Gastrocnemius medialis (tissue), 4 donors: ENCODE data around the gene MRPL10. TPM values are rescaled to one million over a fixed set of nuclear protein-coding genes. Genes with fewer than 3 reads are reported as not detected.

Experiments
- ATAC-seq, 2 donors: fragments of 150-250 bp; one replicate each; pipeline ENCODE4 v1.9.1; 2016
- DNase-seq, 2 donors: peaks; one replicate each; pipeline ENCODE4 v3.0.0-alpha.2; 2019
- H3K27ac ChIP-seq, 4 donors: fragments of 200-600 bp; sonication (generic); 1 replicate in 1 of 4; 2 replicates in 3 of 4; pipeline ENCODE4 v1.5.1; 2016 to 2018; ENCODE audit warnings: mild to moderate bottlenecking in 2 of 4, moderate library complexity in 1 of 4
- H3K27me3 ChIP-seq, 3 donors: fragments of 200-600 bp; sonication (generic) in 2 of 3; 1 replicate in 1 of 3; 2 replicates in 2 of 3; pipeline versions ENCODE4 v1.5.1 to v1.6.0; 2016 to 2019; ENCODE audit warnings: mild to moderate bottlenecking in 1 of 3, moderate library complexity in 1 of 3
- H3K36me3 ChIP-seq, 2 donors: fragments of 200-600 bp; sonication (generic) in 1 of 2; one replicate each; pipeline ENCODE4 v1.5.1; 2017 to 2018
- H3K4me1 ChIP-seq, 2 donors: fragments of 200-600 bp; sonication (generic) in 1 of 2; one replicate each; pipeline ENCODE4 v1.5.1; 2016 to 2017; ENCODE audit warnings: mild to moderate bottlenecking in 2 of 2
- H3K4me3 ChIP-seq, 4 donors: fragments of 200-600 bp; sonication (generic) in 3 of 4; 1 replicate in 1 of 4; 2 replicates in 3 of 4; pipeline ENCODE4 v1.5.1; 2016 to 2019; ENCODE audit warnings: mild to moderate bottlenecking in 2 of 4
- H3K9me3 ChIP-seq, 3 donors: fragments of 200-600 bp; sonication (generic) in 2 of 3; 1 replicate in 1 of 3; 2 replicates in 2 of 3; pipeline ENCODE4 v1.5.1; 2016 to 2019
- CTCF ChIP-seq, 5 experiments: fragments of 450-650 bp in 3 of 5; fragments of 200-600 bp in 2 of 5; sonication (generic) in 2 of 5; IDR thresholded peaks in 4 of 5; conservative IDR thresholded peaks in 1 of 5; 1 replicate in 4 of 5; 2 replicates in 1 of 5; pipeline ENCODE4 v1.5.1; 2016 to 2019; ENCODE audit warnings: antibody characterized with exemption in 5 of 5, mild to moderate bottlenecking in 3 of 5, moderate library complexity in 3 of 5
- POLR2A ChIP-seq, 2 donors: fragments of 450-650 bp; IDR thresholded peaks; one replicate each; pipeline ENCODE4 v1.6.1; 2017; ENCODE audit warnings: antibody characterized with exemption in 2 of 2, mild to moderate bottlenecking in 2 of 2, moderate library complexity in 2 of 2
- in situ Hi-C, 4 donors: fragments of 200-750 bp; cut with MboI; loops; one replicate each; pipeline versions ENCODE4 v1.15.0 to v1.8.0; 2017; ENCODE audit warnings: low sequenced_read_pairs in 4 of 4
- intact Hi-C: fragments of 100-400 bp; cut with DNase I; formaldehyde crosslinking; loops from one replicate; pipeline ENCODE4 v1.15.1; 2023; ENCODE audit warnings: low total_unique reads
- total RNA-seq, 4 donors: library from RNA; depleted of rRNA; stranded (reverse); fragments of >200 nt; gene quantifications; one replicate each; pipeline versions ENCODE4 v1.1.0 to v1.2.3, GENCODE V29; 2016

Gene MRPL10
- total RNA-seq, 4 donors from 2014 or later, result 38.6 to 76.5 (median 49.6) TPM

- H3K27ac ChIP-seq, result no peak overlapping the region
- H3K36me3 ChIP-seq, result no peaks in the 10 kb centered on the region
- DNase-seq (no peak), ATAC-seq (no peak)
- no peak overlapping the region for H3K4me3 ChIP-seq
- no peaks in the 10 kb centered on the region for H3K9me3 ChIP-seq
- H3K27me3 ChIP-seq, result peaks cover 18 to 30% (median 22%) of the 10 kb centered on the region in 3 donors
- TF ChIP-seq POLR2A (IDR thresholded peaks at IDR 0.05), result no peak
- TF ChIP-seq CTCF (IDR thresholded peaks at IDR 0.05 in 4 of 5, conservative IDR thresholded peaks at IDR 0.05 in 1 of 5), result no peak
- in situ Hi-C loops (no loop called here), intact Hi-C loops (no loop called here)
- H3K4me1 ChIP-seq, result no peaks in the 10 kb centered on the region
Measured at GRCh38 chr17:47860386-47860785, 29.0 kb upstream of the MRPL10 start.

GRCh38 chr17:47857551-47858455, 26.5 kb upstream of the MRPL10 start:
- Histone ChIP-seq H3K36me3 (no peaks in the 10 kb centered on the region), H3K9me3 (no peaks in the 10 kb centered on the region), H3K4me1 (no peaks in the 10 kb centered on the region), H3K4me3 (no peak overlapping the region), H3K27me3 (peaks cover 44 to 49% (median 48%) of the 10 kb centered on the region in 3 donors), H3K27ac (no peak overlapping the region)
- TF ChIP-seq CTCF (IDR thresholded peaks at IDR 0.05 in 4 of 5, conservative IDR thresholded peaks at IDR 0.05 in 1 of 5) (no peak), POLR2A (IDR thresholded peaks at IDR 0.05) (no peak)
- ATAC-seq, result no peak
- intact Hi-C loops, result no loop called here
- DNase-seq, result no peak
- in situ Hi-C loops, result no loop called here

GRCh38 chr17:47856830-47857229, 25.5 kb upstream of the MRPL10 start:
- Histone ChIP-seq H3K36me3 (no peaks in the 10 kb centered on the region), H3K4me3 (no peak overlapping the region), H3K4me1 (peaks cover 0 to 3% of the 10 kb centered on the region in 2 donors), H3K9me3 (no peaks in the 10 kb centered on the region), H3K27me3 (peaks cover 54 to 58% (median 57%) of the 10 kb centered on the region in 3 donors), H3K27ac (no peak overlapping the region)
- intact Hi-C loops, result no loop called here
- DNase-seq, result no peak
- in situ Hi-C loops, result no loop called here
- TF ChIP-seq POLR2A (IDR thresholded peaks at IDR 0.05), result no peak
- TF ChIP-seq CTCF (IDR thresholded peaks at IDR 0.05 in 4 of 5, conservative IDR thresholded peaks at IDR 0.05 in 1 of 5), result no peak
- no peak for ATAC-seq

- Histone ChIP-seq H3K27ac (no peak overlapping the region), H3K36me3 (no peaks in the 10 kb centered on the region), H3K4me3 (no peak overlapping the region), H3K9me3 (no peaks in the 10 kb centered on the region), H3K27me3 (peaks cover 64 to 67% (median 66%) of the 10 kb centered on the region in 3 donors), H3K4me1 (peaks cover 5 to 14% of the 10 kb centered on the region in 2 donors)
- intact Hi-C loops (no loop called here), in situ Hi-C loops (no loop called here)
- TF ChIP-seq POLR2A (IDR thresholded peaks at IDR 0.05), result no peak
- no peak for TF ChIP-seq CTCF (IDR thresholded peaks at IDR 0.05 in 4 of 5, conservative IDR thresholded peaks at IDR 0.05 in 1 of 5)
- ATAC-seq (no peak), DNase-seq (no peak)
Measured at GRCh38 chr17:47855737-47856136, 24.4 kb upstream of the MRPL10 start.
